ENCODE measurements around the gene RMDN3.

RMDN3 gene

DNA sequence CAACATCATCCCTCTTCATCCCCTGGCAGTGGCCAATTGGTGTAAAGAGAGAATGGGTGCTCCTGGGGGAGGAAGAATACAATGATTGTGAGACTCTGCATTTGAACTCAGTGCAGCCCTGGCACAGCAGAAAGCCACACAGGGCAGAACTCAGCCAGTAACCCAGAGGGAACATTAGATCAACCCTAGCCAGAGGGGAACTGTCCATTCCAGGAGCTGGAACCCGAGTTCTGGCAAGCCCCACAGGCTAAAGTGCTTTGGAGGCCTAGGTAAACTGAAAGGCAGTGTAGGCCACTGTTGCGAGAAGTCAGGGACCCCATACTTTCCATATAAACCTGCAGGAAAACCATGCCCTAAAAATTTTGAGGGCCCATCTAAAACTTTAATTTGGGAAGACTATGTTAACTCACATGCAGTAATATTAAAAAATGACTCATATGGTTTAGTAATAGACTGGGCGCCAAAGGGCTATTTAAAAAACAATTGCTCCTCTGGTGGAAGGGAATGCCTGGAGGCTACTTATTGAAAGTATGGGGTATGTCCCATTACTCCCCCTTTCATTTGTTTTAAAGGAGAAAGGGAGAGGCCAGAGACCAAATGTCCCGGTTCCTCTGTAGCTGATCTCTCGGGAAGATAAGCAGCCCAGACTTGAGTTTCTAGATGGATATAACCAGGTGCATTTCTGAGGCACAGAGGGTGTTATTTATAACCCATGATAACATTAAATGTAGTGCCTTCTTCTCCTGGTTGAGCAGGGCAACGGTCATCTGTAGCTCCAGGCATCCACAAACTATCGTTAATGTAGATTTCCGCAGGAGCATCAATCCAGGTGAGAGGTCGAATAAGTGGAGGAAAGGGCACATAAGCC, 65.9 kb downstream of the RMDN3 start:
- DNase-seq = no peak

Measured in CD4-positive, alpha-beta T cell treated with Interleukin-6 for 4 hours (primary cell).